HEK293T (cell line): ENCODE measurements around the gene HEMK1.

Source experiments
- CTCF ChIA-PET: fragments of 350-600 bp; formaldehyde crosslinking; extraction: SDS; loops from one replicate; lab custom pipeline; 2021; ENCODE audit warnings: antibody characterized with exemption, inconsistent platforms; lab: Yijun Ruan, JAX
- POLR2A ChIA-PET: fragments of 350-600 bp; formaldehyde crosslinking; extraction: SDS; loops from one replicate; lab custom pipeline; 2020; ENCODE audit warnings: antibody characterized with exemption, inconsistent platforms; lab: Yijun Ruan, JAX
- DNase-seq: peaks from one replicate; pipeline ENCODE4 v3.0.0; 2012; ENCODE audit warnings: mixed read lengths; ENCODE audit errors: extremely low spot score
- ARNT ChIP-seq: fragments of 450-650 bp; IDR thresholded peaks from 2 replicates; pipeline ENCODE4 v1.6.1; 2017; ENCODE audit warnings: mild to moderate bottlenecking
- BHLHE40 ChIP-seq: fragments of 450-650 bp; IDR thresholded peaks from 2 replicates; pipeline ENCODE4 v1.6.1; 2016; ENCODE audit warnings: mild to moderate bottlenecking, moderate library complexity, borderline replicate concordance
- CTBP1 ChIP-seq: fragments of 450-650 bp; IDR thresholded peaks from 2 replicates; pipeline ENCODE4 v1.6.1; 2016; ENCODE audit warnings: borderline replicate concordance
- ELF4 ChIP-seq: fragments of 450-650 bp; IDR thresholded peaks from 2 replicates; pipeline ENCODE4 v1.6.1; 2017; ENCODE audit warnings: antibody characterized with exemption
- FOXA1 ChIP-seq: fragments of 450-650 bp; IDR thresholded peaks from 2 replicates; pipeline ENCODE4 v1.6.1; 2016; ENCODE audit warnings: mild to moderate bottlenecking
- FOXK2 ChIP-seq: fragments of 450-650 bp; IDR thresholded peaks from 2 replicates; pipeline ENCODE4 v1.6.1; 2016; ENCODE audit warnings: mild to moderate bottlenecking
- FOXM1 ChIP-seq: fragments of 450-650 bp; IDR thresholded peaks from 2 replicates; pipeline ENCODE4 v1.6.1; 2017; ENCODE audit warnings: mild to moderate bottlenecking, borderline replicate concordance
- HDGF ChIP-seq: fragments of 450-650 bp; IDR thresholded peaks from 2 replicates; pipeline ENCODE4 v1.6.1; 2017; ENCODE audit warnings: antibody characterized with exemption, borderline replicate concordance
- L3MBTL2 ChIP-seq: fragments of 450-650 bp; conservative IDR thresholded peaks from 2 replicates; pipeline ENCODE4 v1.6.1; 2016; ENCODE audit warnings: mild to moderate bottlenecking
- LEF1 ChIP-seq: fragments of 450-650 bp; IDR thresholded peaks from 2 replicates; pipeline ENCODE4 v1.6.1; 2017; ENCODE audit warnings: mild to moderate bottlenecking, borderline replicate concordance
- NFRKB ChIP-seq: fragments of 450-650 bp; IDR thresholded peaks from 2 replicates; pipeline ENCODE4 v1.6.1; 2016; ENCODE audit warnings: mild to moderate bottlenecking, moderate library complexity
- SP1 ChIP-seq: fragments of 450-650 bp; IDR thresholded peaks from 2 replicates; pipeline ENCODE4 v1.6.1; 2017
- SUZ12 ChIP-seq: fragments of 450-650 bp; IDR thresholded peaks from 2 replicates; pipeline ENCODE4 v1.6.1; 2016; ENCODE audit warnings: mild to moderate bottlenecking
- TARDBP ChIP-seq: fragments of 450-650 bp; IDR thresholded peaks from 2 replicates; pipeline ENCODE4 v1.6.1; 2016
- ZNF384 ChIP-seq: fragments of 450-650 bp; IDR thresholded peaks from 2 replicates; pipeline ENCODE4 v1.6.1; 2016
- TF ChIP-seq, protein P1 (sequence below): fragments of 450-650 bp; IDR thresholded peaks from 2 replicates; pipeline ENCODE4 v1.6.1; 2016

HEMK1 gene

DNA sequence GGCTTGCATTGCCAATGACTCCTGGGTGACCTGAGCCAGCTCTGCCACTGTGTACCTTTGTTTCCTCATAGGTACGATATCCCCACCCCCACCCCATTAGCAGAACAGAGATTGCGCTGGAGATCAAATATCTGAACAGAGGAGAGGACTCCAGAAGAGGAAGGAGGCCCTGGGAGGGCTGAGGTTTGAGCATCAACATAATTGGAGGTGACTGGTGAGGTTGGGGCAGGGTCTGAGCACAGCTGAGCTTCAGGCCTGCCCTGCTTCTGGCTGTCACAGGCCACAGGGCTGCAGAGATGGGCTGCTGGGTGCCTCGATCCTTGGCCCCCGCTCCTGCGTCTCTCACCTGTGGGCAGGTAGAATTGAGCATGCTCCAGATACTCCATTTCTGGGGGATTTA lies 44.6 kb upstream of the HEMK1 start:
- DNase-seq, result no peak
- ChIA-PET POLR2A (no interaction called here), CTCF (interaction anchor here (1.1 to 4.5 kb wide), 2 partner anchors 18 to 24 kb away, joined by 3 to 25 read pairs; no protein-coding TSS in a partner anchor)
- TF ChIP-seq BHLHE40, result no peak
- TF ChIP-seq FOXK2, result no peak
- TF ChIP-seq TARDBP, result no peak
- no peak for TF ChIP-seq LEF1
- no peak for TF ChIP-seq ELF4
- TF ChIP-seq ARNT, result no peak
- TF ChIP-seq HDGF, result no peak
- no peak for TF ChIP-seq SP1
- TF ChIP-seq, protein P1, sequence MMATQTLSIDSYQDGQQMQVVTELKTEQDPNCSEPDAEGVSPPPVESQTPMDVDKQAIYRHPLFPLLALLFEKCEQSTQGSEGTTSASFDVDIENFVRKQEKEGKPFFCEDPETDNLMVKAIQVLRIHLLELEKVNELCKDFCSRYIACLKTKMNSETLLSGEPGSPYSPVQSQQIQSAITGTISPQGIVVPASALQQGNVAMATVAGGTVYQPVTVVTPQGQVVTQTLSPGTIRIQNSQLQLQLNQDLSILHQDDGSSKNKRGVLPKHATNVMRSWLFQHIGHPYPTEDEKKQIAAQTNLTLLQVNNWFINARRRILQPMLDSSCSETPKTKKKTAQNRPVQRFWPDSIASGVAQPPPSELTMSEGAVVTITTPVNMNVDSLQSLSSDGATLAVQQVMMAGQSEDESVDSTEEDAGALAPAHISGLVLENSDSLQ, result no peak
- no peak for TF ChIP-seq CTBP1
- no peak for TF ChIP-seq NFRKB
- TF ChIP-seq FOXM1, result no peak
- no peak for TF ChIP-seq SUZ12
- no peak for TF ChIP-seq L3MBTL2
- TF ChIP-seq ZNF384, result no peak
- TF ChIP-seq FOXA1, result no peak

DNA sequence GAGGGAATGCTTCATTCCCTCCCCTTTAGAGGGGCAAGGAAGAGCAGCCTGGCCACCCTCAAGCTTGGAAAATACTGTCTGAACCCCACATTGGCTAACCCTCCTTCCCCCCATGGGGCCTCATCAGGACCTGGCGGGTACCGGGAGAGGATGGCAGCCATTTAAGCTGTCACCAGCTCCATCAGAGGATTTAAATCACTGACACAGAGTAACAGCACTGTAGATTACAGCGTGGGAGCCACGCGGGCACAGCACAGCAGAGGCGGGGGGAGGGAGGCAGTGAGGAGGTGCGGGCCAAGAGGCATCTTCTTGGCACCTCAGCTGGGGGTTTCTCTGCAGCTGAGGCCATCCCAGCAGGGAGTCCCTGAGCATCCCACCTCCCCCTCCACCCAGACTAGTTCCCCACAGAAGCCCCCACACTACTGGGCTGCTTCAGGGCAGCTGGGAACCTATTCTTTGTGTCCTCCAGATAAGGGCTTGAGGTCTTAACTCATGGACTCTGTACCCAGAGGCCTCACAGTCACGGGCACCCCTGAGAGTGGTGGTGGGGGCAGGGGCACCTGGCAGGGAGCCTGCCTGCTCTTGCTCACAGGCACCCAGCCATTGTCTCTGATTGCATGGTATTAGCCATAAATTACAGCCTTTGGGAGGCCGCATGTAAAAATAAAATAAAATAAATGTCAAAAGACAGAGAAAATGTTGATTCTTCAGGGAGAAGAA lies 44.0 kb upstream of the HEMK1 start:
- ChIA-PET CTCF (interaction anchor here (4.5 kb wide), 1 partner anchor 18 kb away, joined by 25 read pairs; no protein-coding TSS in a partner anchor), POLR2A (no interaction called here)
- TF ChIP-seq FOXK2 (no peak), ELF4 (no peak), FOXM1 (no peak), TARDBP (no peak), SUZ12 (no peak), HDGF (no peak), LEF1 (no peak), CTBP1 (no peak), SP1 (no peak)
- TF ChIP-seq, protein P1, result no peak
- DNase-seq, result no peak

DNA sequence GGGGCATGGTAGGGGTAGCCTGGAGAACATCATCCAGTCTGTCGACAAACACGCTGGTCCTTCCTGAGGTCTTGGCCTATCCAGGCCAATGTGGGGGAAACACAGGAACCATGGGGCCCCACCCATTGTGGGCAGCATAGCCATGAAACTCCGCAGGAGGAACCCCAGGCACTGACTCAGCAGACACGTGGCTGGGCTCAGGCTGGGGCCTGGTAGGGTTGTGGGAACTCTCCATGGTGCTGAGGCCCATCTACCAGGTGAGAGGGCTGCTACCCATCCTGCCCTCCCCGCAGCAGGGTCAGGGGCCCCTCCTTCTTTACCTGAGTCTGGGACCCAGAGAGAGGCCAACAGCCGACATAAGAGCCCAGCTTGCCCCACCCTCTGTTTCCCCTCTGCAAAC lies 43.3 kb upstream of the HEMK1 start:
- no peak for TF ChIP-seq L3MBTL2
- peak; percentile 38 for DNase-seq
- POLR2A ChIA-PET, result no interaction called here
- CTCF ChIA-PET, result no interaction called here

DNA sequence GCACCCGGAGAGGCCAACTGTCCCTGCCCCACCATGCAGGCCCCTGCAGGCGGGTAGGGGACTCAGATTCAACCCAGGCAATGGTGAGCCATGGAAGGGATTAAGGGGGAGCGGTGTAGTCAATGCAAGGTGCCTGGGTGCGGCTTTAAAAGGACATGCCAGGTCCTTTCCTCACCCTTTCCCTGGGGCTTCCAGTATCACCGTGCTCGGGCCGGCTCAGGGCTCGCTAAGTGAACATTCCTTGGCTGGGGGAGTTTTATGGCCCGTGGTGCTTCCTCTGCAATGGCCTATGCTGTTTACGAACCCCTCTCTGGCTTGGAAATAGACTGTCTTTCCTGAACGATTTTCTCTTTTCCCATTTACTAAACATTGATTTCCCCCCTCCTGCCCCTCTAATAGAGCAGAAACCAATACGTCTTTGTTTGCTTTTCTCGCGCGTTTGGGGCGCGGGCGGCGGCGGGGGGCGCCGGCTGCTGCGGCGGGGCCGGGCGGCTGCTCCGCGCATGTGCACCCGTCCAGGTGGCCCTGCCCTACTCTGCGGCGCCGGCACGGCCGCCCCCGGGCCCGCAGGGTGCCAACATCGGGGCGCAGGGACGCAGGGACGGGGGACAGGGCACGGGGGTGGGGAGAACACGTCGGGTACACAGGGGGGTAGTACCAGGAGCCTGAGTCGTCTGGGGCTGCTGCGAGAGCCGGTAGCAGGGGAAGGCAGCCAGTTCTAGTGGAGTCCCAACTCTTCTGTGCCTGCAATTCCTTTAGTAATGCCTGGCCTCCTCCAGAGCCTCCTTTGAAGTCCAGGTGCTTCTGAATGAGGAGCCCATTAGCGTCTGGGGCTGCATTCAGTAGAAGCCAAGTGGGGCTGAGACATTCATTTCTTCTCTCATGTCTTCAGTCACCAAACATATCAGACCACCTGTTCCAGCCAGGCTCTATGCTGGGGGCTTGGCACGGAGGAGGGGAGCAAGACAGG lies 39.0 kb upstream of the HEMK1 start:
- TF ChIP-seq, protein P1, result no peak
- TF ChIP-seq CTBP1 (no peak), FOXK2 (no peak), ELF4 (no peak), LEF1 (no peak), SP1 (no peak), SUZ12 (no peak), FOXA1 (no peak), TARDBP (no peak), BHLHE40 (no peak), HDGF (no peak), NFRKB (no peak), L3MBTL2 (no peak)
- no peak for DNase-seq
- POLR2A ChIA-PET, result no interaction called here
- CTCF ChIA-PET, result no interaction called here

DNA sequence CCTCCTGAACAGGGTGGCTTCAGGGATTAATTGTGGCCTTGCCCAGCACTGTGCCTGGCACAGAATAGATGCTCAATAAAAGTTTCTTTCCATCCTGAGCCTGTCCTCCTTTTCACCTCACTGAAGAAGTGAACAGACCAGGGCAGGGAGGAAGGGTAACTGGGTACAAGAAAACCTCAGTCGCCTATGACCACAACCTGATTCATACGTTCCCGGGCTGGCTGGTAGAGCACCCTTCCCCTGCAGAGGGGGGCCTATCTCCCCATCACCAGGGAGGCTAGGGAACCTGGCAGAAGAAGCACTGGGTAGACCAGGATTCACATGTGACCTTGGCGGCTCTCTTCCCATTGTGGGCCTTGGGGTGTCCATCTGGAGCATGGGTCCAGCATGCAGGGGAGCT lies 38.1 kb upstream of the HEMK1 start:
- DNase-seq, result no peak
- POLR2A ChIA-PET, result no interaction called here

More for the DNA sequence above, 38.1 kb upstream of the HEMK1 start:
- TF ChIP-seq, protein P1, result no peak
- TF ChIP-seq FOXK2, result no peak
- no peak for TF ChIP-seq FOXM1
- TF ChIP-seq BHLHE40, result no peak
- TF ChIP-seq ZNF384, result no peak
- no peak for TF ChIP-seq FOXA1
- TF ChIP-seq ELF4, result no peak
- TF ChIP-seq CTBP1, result no peak
- TF ChIP-seq SUZ12, result no peak
- TF ChIP-seq TARDBP, result no peak
- no peak for TF ChIP-seq NFRKB
- TF ChIP-seq ARNT, result no peak
- TF ChIP-seq LEF1, result no peak
- TF ChIP-seq L3MBTL2, result no peak
- CTCF ChIA-PET, result no interaction called here
